GM10248 (cell line): Measurements from ENCODE around the gene SUCNR1.

Source experiments
- CTCF ChIA-PET: fragments of 300-600 bp; sonication (Branson Sonifier 250); formaldehyde crosslinking; extraction: SDS; loops from one replicate; lab custom pipeline; 2021; ENCODE audit warnings: antibody characterized with exemption; lab: Yijun Ruan, JAX
- POLR2A ChIA-PET: fragments of 350-650 bp; sonication (Branson Sonifier 250); formaldehyde crosslinking; extraction: SDS; loops from one replicate; lab custom pipeline; 2020; ENCODE audit warnings: antibody characterized with exemption; lab: Yijun Ruan, JAX
- DNase-seq: peaks from one replicate; pipeline ENCODE4 v3.0.0; 2012; ENCODE audit errors: extremely low spot score
- CTCF ChIP-seq: IDR thresholded peaks from 2 replicates; pipeline ENCODE4 v1.5.1; 2012; ENCODE audit warnings: mild to moderate bottlenecking, low read depth; ENCODE audit errors: extremely low read depth, missing control alignments, control extremely low read depth

The SUCNR1 gene

DNA sequence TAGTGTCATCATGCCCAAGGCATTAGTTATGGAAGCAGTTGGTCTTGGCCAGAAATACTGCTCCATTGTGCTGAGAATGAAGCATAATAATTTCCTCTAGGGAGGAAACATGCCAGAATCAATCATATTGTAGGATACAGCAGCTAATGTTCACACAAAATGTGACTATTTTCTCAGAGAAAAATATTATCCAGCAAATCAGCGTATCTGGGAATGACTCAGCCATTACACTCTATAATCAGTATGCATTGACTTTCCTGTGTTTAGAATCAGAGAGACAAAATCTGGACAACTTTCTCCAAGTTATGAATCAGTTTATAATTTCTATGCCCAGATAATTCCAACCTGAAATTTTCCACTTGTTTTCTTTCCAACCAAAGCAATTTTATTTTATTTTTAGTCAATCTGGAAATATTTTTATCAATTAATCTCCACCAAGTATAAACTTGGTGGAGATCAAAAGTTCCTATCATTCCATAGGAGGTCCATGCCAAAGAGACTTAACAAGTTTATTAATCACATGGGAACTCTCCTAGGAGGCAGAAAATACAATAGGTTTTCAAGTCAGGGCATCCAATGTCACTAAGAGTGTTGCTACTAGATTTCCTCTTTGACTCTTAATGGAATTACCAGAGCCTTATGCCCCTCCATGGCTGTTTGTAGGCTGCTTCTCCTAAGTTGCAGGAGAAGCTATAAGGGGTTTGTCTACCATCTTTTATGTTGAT, 36.4 kb downstream of the SUCNR1 start:
- no peak for DNase-seq
- no peak for TF ChIP-seq CTCF
- POLR2A ChIA-PET, result no interaction called here
- CTCF ChIA-PET, result no interaction called here

GRCh38 chr3:151911462-151911861, 38.0 kb downstream of the SUCNR1 start:
- ChIA-PET CTCF (interaction anchor here (1.6 kb wide), 1 partner anchor 444 kb away, joined by 4 read pairs; no protein-coding TSS in a partner anchor), POLR2A (no interaction called here)
- no peak for TF ChIP-seq CTCF
- DNase-seq, result no peak

GRCh38 chr3:151912028-151912427, 38.6 kb downstream of the SUCNR1 start:
- DNase-seq, result no peak
- no peak for TF ChIP-seq CTCF
- ChIA-PET POLR2A (no interaction called here), CTCF (interaction anchor here (1.6 kb wide), 1 partner anchor 444 kb away, joined by 4 read pairs; no protein-coding TSS in a partner anchor)

DNA sequence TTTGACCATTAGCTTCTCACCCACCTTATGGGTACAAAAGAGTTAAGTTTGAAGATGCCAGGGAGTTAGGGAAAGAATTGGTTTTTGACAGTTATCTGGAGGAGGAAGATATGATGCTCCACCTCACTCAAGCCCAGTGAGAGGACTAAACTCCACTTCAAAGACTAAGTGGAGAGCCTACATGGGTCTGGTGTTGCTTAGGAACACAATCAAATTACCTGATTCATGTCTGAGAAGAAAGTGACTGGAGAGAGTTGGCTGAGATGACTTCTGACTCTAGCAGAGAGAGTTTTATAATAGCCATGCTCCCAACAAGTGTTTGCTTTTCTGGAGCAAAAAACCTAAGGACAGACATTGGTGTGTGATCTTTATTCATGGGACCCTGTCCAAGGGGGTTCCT, 43.3 kb downstream of the SUCNR1 start:
- POLR2A ChIA-PET, result no interaction called here
- no peak for TF ChIP-seq CTCF
- CTCF ChIA-PET, result interaction anchor here (0.7 to 6.9 kb wide), 3 partner anchors 10 to 449 kb away, joined by 3 to 41 read pairs (median 4); no protein-coding TSS in a partner anchor
- DNase-seq, result no peak

- peak; percentile 59 for TF ChIP-seq CTCF
- POLR2A ChIA-PET, result no interaction called here
- CTCF ChIA-PET, result interaction anchor here (0.7 to 6.9 kb wide), 19 partner anchors 11 to 751 kb away, joined by 3 to 41 read pairs (median 4); no protein-coding TSS in a partner anchor
- DNase-seq, result peak; percentile 55
Measured at GRCh38 chr3:151918253-151919029, 45.0 kb downstream of the SUCNR1 start.

- CTCF ChIA-PET, result interaction anchor here (0.7 to 6.9 kb wide), 20 partner anchors 12 to 751 kb away, joined by 3 to 41 read pairs (median 4); no protein-coding TSS in a partner anchor
- no peak for TF ChIP-seq CTCF
- DNase-seq, result no peak
- POLR2A ChIA-PET, result no interaction called here
Measured at GRCh38 chr3:151919030-151919328, 45.5 kb downstream of the SUCNR1 start.
